Measurements from ENCODE around the gene CACNG4.
A peak's percentile ranks its signal among the peaks of the same experiment; 100 is the strongest.

Gene CACNG4

DNA sequence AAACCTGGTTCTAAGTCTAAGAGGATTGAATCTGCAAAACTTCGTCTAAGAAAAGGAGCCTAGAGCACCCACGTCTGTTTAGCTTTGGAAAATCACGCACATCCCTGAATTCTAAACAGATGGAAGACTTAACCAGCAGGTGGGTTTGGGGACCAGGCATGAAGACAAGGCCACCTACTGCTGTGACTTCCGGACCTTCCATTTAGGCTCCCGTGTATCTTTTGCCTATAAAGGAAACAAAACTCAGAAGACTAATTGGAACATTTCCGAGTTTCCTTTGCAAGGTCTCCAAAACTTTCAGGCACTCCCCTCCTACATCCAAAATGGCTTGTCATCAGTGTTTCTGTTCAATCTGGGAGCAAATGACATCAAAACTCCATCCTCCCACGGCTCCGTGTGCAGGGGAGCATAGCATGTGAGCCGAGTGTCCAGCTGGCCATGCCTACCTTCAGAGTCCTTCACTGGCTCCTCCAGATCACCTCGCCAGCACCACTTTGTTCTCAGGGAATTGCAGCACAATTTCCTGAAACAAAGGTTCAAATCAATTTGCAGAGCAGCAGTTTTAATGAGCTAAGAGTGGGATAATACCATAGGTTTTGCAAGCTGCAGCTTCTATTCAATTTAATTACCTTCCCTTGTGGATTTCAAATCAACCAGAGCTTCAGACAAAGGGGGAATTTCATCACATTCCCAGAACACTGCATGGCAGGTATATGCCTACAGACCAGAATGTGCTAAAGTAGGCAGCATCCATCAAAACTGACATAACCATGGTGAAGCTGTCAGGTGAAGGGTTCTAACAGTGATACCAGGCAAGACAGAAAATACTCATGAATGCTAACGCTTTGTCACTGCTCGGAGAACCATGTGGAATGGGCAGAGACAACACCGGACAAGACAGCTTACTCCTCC is 103.3 kb downstream of the CACNG4 start:
- no peak for DNase-seq

- DNase-seq = no peak
These were observed 104.5 kb downstream of the CACNG4 start for GRCh38 chr17:67068999-67069398.

DNA sequence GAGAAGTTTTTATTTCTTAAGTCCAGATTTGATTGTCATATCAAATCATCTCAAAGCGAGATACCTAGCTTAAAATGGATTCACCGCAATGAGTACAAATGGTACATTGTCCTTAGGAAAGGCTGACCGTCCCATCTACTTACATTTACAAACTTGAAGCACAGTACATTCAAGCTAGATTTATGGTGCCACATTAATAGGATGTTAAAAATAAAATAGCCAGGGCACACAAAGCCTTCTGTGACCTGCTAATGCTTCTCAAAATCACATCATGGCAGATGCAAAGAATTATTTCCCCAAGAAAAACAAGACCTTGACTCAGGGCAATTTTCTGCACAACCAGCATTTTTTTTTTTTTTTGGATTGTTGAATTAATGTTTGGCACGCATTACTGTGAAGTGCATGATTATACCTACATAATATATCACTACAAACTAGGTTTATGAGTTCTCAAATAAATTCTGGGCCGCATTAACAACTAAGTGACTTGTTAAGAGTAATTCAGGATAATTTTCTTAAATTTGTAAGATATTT is 105.2 kb downstream of the CACNG4 start:
- DNase-seq = no peak

DNA sequence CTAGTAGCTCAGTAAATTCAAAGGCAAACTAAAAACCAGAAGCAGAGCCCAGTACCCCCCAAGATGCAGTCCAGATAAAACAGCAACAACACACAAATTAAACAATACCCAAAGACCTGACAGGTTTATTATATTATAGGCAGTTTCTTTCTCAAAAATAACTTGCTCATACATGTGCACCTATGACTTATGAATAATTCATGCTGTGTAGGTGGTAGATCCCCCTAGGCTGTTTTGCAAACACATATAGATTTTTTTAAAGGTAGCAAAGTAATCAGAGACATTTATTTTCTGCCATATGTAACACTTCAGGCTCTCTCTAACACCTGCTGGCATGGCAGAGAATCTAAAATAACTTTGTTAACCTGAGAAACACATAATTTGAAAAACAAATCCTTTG is 107.1 kb downstream of the CACNG4 start:
- DNase-seq = no peak

- no peak for DNase-seq
These were observed 108.4 kb downstream of the CACNG4 start for GRCh38 chr17:67072885-67073284.

DNA sequence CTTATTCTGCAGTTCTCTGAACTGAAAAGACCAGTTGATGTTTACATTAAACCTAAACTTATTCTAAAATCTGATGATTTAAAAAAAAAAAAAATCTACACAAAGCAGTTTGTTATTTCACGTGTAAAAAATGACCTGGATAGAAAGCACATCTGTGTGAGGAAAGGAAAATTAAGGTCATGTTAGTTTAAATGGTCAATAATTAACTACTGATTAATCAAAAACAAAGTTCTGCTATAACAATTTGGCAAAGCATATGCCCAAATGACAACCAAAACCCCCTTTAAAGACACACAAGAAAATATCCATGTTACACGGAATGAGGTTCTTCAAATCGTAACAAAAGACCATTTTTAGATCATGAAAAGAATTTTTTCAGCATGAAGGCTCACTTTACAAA is 110.3 kb downstream of the CACNG4 start:
- no peak for DNase-seq

DNA sequence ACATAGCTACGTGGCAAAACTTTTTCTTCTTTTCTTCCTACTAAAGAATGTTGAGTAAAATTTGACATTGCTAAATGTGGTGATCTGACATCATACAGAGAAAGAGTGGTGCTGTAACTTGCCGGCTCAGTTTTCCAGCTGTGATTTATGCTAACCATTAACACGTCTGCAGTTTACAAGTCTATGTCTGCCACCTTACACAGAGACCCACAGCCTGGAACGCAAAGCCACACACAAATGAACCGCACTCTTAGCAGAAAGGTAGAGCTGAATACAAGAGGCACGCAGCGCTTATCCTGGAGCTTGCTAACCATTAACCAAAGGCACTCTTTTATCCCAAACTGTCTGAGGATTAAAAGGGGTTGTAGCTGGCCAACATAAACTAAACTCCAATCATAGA is 111.8 kb downstream of the CACNG4 start:
- DNase-seq = no peak

- no peak for DNase-seq
These were observed 113.8 kb downstream of the CACNG4 start for GRCh38 chr17:67078292-67078691.

DNA sequence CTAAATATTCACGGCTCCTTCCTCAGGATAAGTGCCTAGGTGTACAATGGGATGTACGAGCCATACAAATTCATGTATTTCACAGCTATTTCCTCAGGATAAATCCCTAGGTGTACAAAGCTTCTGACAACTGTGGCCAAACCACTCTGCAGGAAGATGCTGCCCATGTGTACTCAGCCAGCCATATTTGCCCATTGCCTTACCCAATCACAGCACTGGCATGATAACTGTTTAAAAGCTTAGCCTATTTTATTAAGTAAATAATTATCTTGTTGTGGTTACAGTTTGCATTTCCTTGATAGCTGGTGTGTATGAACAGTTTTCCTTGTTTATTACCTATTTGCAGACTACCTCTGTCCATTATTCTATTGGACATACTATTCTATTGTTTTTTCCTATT is 115.0 kb downstream of the CACNG4 start:
- DNase-seq = no peak

GRCh38 chr17:67080804-67081203 is 116.3 kb downstream of the CACNG4 start:
- no peak for DNase-seq

- peak in 1 of 2 donors; percentile 44 for DNase-seq
These were observed 117.6 kb downstream of the CACNG4 start for GRCh38 chr17:67082107-67082506.
